Left hindlimb (tissue), 1 donor: ENCODE data around the gene PFN3.

Experiments used
- DNase-seq: peaks from one replicate; pipeline ENCODE4 v3.0.0-alpha.2; 2018

Gene PFN3

GRCh38 chr5:177359451-177359851 is 41.0 kb downstream of the PFN3 start:
- no peak for DNase-seq

- DNase-seq = no peak
Observed at GRCh38 chr5:177358370-177358819, 42.1 kb downstream of the PFN3 start.

- no peak for DNase-seq
Observed at GRCh38 chr5:177357459-177358351, 42.8 kb downstream of the PFN3 start, which contains the start of gene RGS14. Gene RGS14, plus strand, starts transcription at chr5:177357924. Its CDS starts 101 bp downstream, at chr5:177358025.

- DNase-seq = no peak
Observed at GRCh38 chr5:177357146-177357458, 43.4 kb downstream of the PFN3 start.

GRCh38 chr5:177356746-177357145 is 43.7 kb downstream of the PFN3 start:
- DNase-seq = no peak

- no peak for DNase-seq
Observed at GRCh38 chr5:177355868-177356168, 44.6 kb downstream of the PFN3 start.

- DNase-seq = no peak
Observed at GRCh38 chr5:177355162-177355867, 45.1 kb downstream of the PFN3 start.

GRCh38 chr5:177354711-177355110 is 45.8 kb downstream of the PFN3 start:
- no peak for DNase-seq

GRCh38 chr5:177354256-177354655 is 46.2 kb downstream of the PFN3 start:
- DNase-seq = no peak

GRCh38 chr5:177353093-177353492 is 47.4 kb downstream of the PFN3 start:
- DNase-seq = no peak

- peak; percentile 96 for DNase-seq
Observed at GRCh38 chr5:177351392-177352329, 48.8 kb downstream of the PFN3 start, which contains the start of gene LMAN2. Gene LMAN2, minus strand, starts transcription at chr5:177351668. Its CDS starts 21 bp downstream, at chr5:177351647.

- no peak for DNase-seq
Observed at GRCh38 chr5:177350776-177351391, 49.6 kb downstream of the PFN3 start.
